Stimulated activated naive B cell treated with anti-CD40 and anti-IgM and Interleukin-4, amounts not matched to agents 10 μg/mL and 1 μg/mL and 100 μg/mL, for 72 hours (primary cell): Measurements from ENCODE around the gene NFX1.
A peak's percentile ranks its signal among the peaks of the same experiment; 100 is the strongest.

ENCODE experiments used
- ATAC-seq, 2 donors: fragments of 150-1000 bp; cut with Tn5 transposase; replicated peaks; 2 replicates each; pipeline ENCODE4 v1.10.0; 2021; ENCODE audit warnings: moderate library complexity in 1 of 2
- DNase-seq: peaks from one replicate; pipeline ENCODE4 v3.0.0; 2021
- H3K27ac Mint-ChIP-seq: one replicate; pipeline ENCODE4 v1.8.0; 2022; ENCODE audit warnings: mild to moderate bottlenecking, mixed read lengths
- H3K27me3 Mint-ChIP-seq, 2 donors: one replicate each; pipeline ENCODE4 v1.8.0; 2022; ENCODE audit warnings: mixed read lengths in 2 of 2
- H3K36me3 Mint-ChIP-seq, 2 donors: one replicate each; pipeline ENCODE4 v1.8.0; 2022; ENCODE audit warnings: mixed read lengths in 2 of 2, mild to moderate bottlenecking in 1 of 2
- H3K4me1 Mint-ChIP-seq, 2 donors: one replicate each; pipeline ENCODE4 v1.8.0; 2022; ENCODE audit warnings: mixed read lengths in 2 of 2, mild to moderate bottlenecking in 1 of 2
- H3K4me3 Mint-ChIP-seq, 2 donors: one replicate each; pipeline ENCODE4 v1.8.0; 2022; ENCODE audit warnings: mild to moderate bottlenecking in 2 of 2, mixed read lengths in 2 of 2, moderate library complexity in 1 of 2
- H3K9me3 Mint-ChIP-seq, 2 donors: one replicate each; pipeline ENCODE4 v1.8.0; 2022; ENCODE audit warnings: mixed read lengths in 2 of 2, mild to moderate bottlenecking in 1 of 2

NFX1 gene

DNA sequence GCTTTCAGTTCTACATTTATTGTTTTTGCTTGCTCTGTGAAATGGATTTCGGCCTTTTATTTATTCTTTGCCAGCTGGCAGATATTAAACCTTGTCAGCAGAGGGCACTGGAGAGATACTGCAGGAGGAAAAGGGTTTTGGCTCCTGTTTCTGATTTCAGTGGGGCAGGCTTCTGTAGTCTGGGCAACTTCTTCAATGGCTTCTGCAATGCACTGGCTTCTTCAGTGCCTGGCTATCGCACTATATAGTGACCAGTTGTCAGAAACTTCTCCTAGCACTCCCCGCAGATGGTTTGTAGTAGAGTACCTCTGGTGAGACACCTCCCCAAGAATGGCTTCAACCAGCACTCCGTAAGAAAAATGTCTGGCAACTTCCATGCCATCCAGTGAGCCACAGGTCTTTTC lies 3.2 kb upstream of the NFX1 start:
- ATAC-seq (no peak), DNase-seq (peak; percentile 35)
- Mint-ChIP-seq H3K36me3 (peaks cover 22 to 32% of the 10 kb centered on the region in 2 donors), H3K9me3 (no peaks in the 10 kb centered on the region), H3K27ac (no peak overlapping the region), H3K27me3 (no peaks in the 10 kb centered on the region), H3K4me1 (peaks cover 5 to 29% of the 10 kb centered on the region in 2 donors), H3K4me3 (no peak overlapping the region)

DNA sequence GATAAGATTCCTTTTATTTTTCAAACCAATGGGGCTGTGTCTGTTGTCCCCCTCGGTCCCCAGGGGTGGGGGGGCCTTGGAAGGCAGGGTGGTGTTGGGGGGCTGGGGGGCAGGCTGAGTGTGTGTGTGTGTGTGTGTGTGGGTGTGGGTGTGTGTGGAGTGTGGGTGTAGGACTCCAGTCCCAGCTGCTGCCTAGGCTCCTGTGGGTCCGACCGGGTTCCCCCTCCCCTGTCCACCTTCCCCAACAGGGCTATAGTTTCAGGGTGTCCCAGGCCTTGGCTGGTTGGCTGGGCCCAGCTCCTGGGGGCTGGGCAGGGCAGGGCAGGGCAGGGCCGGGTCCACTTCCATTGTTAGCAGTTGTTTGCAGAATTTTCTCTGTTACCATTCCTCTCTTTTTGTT lies 2.1 kb upstream of the NFX1 start:
- ATAC-seq = no peak
- H3K4me3 Mint-ChIP-seq = no peak overlapping the region
- H3K27me3 Mint-ChIP-seq = no peaks in the 10 kb centered on the region
- no peak for DNase-seq
- no peaks in the 10 kb centered on the region for H3K9me3 Mint-ChIP-seq
- H3K36me3 Mint-ChIP-seq = peaks cover 22 to 30% of the 10 kb centered on the region in 2 donors
- H3K27ac Mint-ChIP-seq = peak overlapping the region; percentile 100
- peaks cover 16 to 34% of the 10 kb centered on the region in 2 donors for H3K4me1 Mint-ChIP-seq

DNA sequence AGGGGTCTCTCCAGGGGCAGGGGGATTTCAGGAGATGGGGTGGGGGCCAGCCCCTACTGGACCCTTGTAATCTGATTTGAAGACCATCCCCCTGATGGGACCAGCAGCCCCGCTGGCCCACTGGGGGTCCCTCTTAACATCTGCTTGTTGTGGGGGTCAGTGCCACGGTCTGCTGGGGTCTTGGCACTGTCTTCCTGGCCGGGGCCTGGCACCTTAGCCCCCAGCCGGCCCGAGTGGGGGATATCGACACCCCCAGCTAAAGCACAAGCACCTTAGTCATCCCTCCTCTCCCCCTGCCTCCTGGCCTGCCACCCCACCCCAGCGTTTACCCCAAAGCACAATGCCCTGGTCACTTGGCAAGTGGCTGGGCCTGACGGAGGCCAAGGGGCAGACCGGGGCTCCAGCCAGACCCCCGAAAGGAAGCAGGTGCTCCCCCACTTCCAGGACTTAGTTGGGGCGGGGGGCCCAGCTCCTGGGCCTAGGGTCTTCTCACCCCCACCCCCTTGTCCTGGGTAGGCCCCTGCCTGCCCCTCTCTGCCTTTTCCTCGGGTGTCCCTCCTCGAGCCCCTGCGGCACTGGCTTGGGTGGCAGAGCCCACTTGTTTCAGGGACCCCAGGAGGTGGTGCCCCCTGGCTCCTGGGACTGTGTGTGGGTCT lies 1.4 kb upstream of the NFX1 start:
- H3K4me1 Mint-ChIP-seq = peaks cover 17 to 39% of the 10 kb centered on the region in 2 donors
- peak overlapping the region; percentile 98 to 99 for H3K4me3 Mint-ChIP-seq
- ATAC-seq = no peak
- peaks cover 24 to 32% of the 10 kb centered on the region in 2 donors for H3K36me3 Mint-ChIP-seq
- H3K27ac Mint-ChIP-seq = peak overlapping the region; percentile 100
- peak; percentile 4 for DNase-seq
- H3K9me3 Mint-ChIP-seq = no peaks in the 10 kb centered on the region
- H3K27me3 Mint-ChIP-seq = no peaks in the 10 kb centered on the region

DNA sequence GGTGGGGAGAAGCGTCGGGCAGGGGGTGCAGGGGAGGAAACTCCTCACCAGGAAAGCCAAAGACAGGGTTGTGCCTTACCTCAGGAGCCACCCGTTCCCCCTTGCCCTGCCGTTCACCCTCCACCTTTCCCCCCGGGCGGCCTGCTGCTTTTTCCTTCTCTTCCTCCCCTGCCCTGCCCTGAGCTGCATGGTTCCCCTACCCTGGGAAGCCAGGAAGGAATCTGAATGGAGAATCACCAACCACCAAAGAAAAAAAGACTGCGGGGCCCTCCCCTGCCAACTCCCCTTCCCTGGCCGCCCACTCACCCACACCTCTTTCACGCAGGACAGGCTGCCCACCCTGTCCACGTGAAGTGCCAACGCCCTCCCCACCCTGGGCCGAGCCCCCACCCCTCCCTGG lies 820 bp upstream of the NFX1 start:
- DNase-seq = peak; percentile 36
- Mint-ChIP-seq H3K27me3 (no peaks in the 10 kb centered on the region), H3K36me3 (peaks cover 28 to 37% of the 10 kb centered on the region in 2 donors), H3K4me3 (peak overlapping the region; percentile 98 to 99), H3K9me3 (no peaks in the 10 kb centered on the region), H3K4me1 (peaks cover 19 to 43% of the 10 kb centered on the region in 2 donors), H3K27ac (peak overlapping the region; percentile 100)
- peak; percentile 8 to 12 for ATAC-seq

DNA sequence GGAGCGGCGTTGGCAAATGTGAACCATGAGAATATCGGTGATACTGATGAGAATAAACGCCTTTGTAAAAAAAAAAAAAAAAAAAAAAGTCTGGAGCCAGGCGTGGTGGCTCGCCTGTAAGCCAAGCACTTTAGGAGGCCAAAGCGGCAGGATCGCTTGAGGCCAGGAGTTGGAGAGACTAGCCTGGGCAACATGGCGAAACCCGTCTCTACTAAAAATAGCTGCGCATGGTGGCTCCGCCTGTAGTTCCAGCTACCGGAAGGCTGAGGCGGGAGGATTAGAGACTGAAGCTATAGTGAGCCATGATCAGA lies 425 bp upstream of the NFX1 start:
- no peaks in the 10 kb centered on the region for H3K9me3 Mint-ChIP-seq
- no peaks in the 10 kb centered on the region for H3K27me3 Mint-ChIP-seq
- peak overlapping the region; percentile 100 for H3K27ac Mint-ChIP-seq
- no peak for DNase-seq
- no peak for ATAC-seq
- peaks cover 22 to 47% of the 10 kb centered on the region in 2 donors for H3K4me1 Mint-ChIP-seq
- peaks cover 30 to 39% of the 10 kb centered on the region in 2 donors for H3K36me3 Mint-ChIP-seq
- peak overlapping the region; percentile 98 to 99 for H3K4me3 Mint-ChIP-seq

DNA sequence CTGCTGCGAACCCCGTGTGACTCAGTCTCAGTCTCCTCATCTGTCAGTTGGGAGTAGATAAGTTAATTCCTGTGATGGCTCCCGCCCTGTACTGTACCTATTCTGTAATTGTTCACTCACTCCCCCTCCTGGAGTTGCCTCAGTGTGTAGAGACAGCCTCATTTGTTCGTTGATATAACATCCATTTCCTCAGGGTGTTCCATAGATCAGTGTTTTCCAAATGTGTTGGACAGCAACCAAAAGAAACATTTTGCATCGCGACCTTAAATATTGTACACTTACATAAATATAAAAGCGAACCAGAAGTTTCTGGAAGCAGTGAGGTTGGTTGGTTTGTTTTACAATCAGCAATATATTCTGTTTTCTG lies 698 bp downstream of the NFX1 start:
- Mint-ChIP-seq H3K4me3 (peak overlapping the region; percentile 98 to 99), H3K27ac (peak overlapping the region; percentile 100), H3K4me1 (peaks cover 28 to 57% of the 10 kb centered on the region in 2 donors), H3K27me3 (no peaks in the 10 kb centered on the region), H3K36me3 (peaks cover 33 to 44% of the 10 kb centered on the region in 2 donors), H3K9me3 (no peaks in the 10 kb centered on the region)
- DNase-seq (no peak), ATAC-seq (no peak)

DNA sequence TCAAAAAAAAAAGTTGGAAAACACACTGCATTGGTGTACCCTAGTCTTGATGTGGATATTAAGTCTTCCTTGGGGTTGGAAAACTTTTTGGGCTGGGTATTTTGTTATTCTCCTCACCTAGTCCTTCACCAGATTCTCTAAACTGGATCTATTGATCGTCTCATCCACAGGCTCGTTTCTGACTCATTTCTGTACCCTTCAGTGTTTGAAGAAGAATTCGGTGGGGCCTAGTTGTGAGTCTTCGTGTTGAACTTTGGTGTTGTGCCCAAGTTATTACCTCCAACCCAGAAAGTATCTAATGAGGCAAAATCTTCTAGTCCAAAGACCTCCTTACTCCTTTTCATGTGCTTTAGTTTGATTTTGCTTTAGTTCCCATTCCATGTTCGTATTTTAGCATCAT lies 1.6 kb downstream of the NFX1 start:
- ATAC-seq = no peak
- Mint-ChIP-seq H3K4me3 (peak overlapping the region; percentile 75 to 99), H3K36me3 (peaks cover 38 to 51% of the 10 kb centered on the region in 2 donors), H3K9me3 (no peaks in the 10 kb centered on the region), H3K27ac (peak overlapping the region; percentile 100), H3K4me1 (peaks cover 35 to 66% of the 10 kb centered on the region in 2 donors), H3K27me3 (no peaks in the 10 kb centered on the region)
- no peak for DNase-seq

DNA sequence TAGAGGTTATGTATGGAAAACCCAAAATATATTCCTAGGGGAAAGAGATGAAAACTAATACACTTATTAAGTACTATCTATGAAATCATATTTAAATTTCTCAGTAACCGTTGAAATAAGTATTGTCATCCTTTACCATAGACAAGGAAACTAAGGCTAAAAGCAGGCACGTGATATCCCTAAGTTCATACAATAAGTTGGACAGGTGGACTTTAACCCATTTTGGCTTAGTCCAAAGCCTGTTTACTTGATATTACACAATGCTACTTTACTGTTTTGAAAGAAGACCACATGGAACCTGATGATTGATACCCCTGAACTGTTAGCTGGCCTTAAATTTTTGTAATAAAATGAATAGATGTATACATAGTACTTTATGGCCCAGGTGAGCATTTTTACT lies 3.5 kb downstream of the NFX1 start:
- no peaks in the 10 kb centered on the region for H3K9me3 Mint-ChIP-seq
- DNase-seq = no peak
- no peak overlapping the region for H3K4me3 Mint-ChIP-seq
- no peak for ATAC-seq
- no peak overlapping the region for H3K27ac Mint-ChIP-seq
- no peaks in the 10 kb centered on the region for H3K27me3 Mint-ChIP-seq
- H3K36me3 Mint-ChIP-seq = peaks cover 51 to 70% of the 10 kb centered on the region in 2 donors
- peaks cover 52 to 79% of the 10 kb centered on the region in 2 donors for H3K4me1 Mint-ChIP-seq

DNA sequence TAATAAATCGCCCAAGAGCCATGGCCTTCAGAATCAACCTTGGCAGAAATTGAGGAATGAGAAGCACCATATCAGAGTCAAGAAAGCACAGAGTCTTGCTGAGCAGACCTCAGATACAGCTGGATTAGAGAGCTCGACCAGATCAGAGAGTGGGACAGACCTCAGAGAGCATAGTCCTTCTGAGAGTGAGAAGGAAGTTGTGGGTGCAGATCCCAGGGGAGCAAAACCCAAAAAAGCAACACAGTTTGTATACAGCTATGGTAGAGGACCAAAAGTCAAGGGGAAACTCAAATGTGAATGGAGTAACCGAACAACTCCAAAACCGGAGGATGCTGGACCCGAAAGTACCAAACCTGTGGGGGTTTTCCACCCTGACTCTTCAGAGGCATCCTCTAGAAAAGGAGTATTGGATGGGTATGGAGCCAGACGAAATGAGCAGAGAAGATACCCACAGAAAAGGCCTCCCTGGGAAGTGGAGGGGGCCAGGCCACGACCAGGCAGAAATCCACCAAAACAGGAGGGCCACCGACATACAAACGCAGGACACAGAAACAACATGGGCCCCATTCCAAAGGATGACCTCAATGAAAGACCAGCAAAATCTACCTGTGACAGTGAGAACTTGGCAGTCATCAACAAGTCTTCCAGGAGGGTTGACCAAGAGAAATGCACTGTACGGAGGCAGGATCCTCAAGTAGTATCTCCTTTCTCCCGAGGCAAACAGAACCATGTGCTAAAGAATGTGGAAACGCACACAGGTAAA lies 4.5 kb downstream of the NFX1 start:
- peak overlapping the region; percentile 60 to 76 for H3K4me3 Mint-ChIP-seq
- H3K9me3 Mint-ChIP-seq = no peaks in the 10 kb centered on the region
- ATAC-seq = no peak

DNA sequence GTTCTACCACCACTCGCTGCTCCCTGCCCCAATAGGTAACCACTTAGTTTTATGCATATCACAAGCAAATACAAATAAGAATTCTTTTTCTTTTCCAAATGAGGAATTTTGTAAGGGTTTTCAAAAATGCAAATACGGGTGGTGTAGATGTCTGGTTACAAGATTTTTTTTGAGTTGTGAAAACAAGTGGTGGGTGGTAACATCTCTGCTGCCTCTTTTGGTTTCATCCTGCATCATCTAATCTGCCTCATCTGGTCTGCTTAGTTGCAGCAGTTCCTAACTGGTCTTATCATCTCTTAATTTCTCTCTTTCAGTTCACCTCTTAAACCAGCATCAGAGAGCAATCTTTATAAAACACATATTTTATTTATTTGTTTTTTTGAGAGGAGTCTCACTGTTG lies 5.3 kb downstream of the NFX1 start:
- Mint-ChIP-seq H3K36me3 (peaks cover 51 to 73% of the 10 kb centered on the region in 2 donors), H3K27me3 (no peaks in the 10 kb centered on the region), H3K9me3 (no peaks in the 10 kb centered on the region), H3K27ac (no peak overlapping the region), H3K4me1 (peaks cover 54 to 83% of the 10 kb centered on the region in 2 donors), H3K4me3 (peak overlapping the region; percentile 36 to 62)
- peak; percentile 28 to 29 for ATAC-seq
- no peak for DNase-seq

More for the DNA sequence above, 4.5 kb downstream of the NFX1 start:
- Mint-ChIP-seq H3K27me3 (no peaks in the 10 kb centered on the region), H3K4me1 (peaks cover 54 to 83% of the 10 kb centered on the region in 2 donors), H3K27ac (peak overlapping the region; percentile 90), H3K36me3 (peaks cover 56 to 78% of the 10 kb centered on the region in 2 donors)
- DNase-seq = peak; percentile 27

DNA sequence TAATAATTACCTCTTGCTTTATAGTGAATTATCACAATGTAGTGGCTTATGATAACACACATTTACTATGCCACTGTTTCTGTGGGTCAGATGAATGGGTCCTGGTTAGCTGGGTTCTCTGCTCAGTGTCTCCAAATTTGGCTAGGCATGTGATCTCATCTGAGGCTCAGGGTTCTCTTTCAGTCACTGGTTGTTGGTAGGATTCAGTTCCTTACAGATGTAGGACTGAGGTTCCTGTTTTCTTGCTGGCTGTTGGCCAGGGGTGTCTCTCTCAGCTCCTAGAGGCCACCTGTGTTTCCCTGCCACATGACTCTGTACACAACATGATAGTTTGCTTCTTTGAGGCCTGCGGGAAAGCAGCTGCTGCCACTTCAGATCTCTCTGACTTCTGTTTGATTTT lies 7.1 kb downstream of the NFX1 start:
- peak; percentile 68 for DNase-seq
- H3K4me1 Mint-ChIP-seq = peaks cover 49 to 66% of the 10 kb centered on the region in 2 donors
- H3K27me3 Mint-ChIP-seq = no peaks in the 10 kb centered on the region
- H3K36me3 Mint-ChIP-seq = peaks cover 48 to 65% of the 10 kb centered on the region in 2 donors
- peak; percentile 97 to 98 for ATAC-seq
- peak overlapping the region; percentile 58 to 60 for H3K4me3 Mint-ChIP-seq
- H3K9me3 Mint-ChIP-seq = no peaks in the 10 kb centered on the region
- H3K27ac Mint-ChIP-seq = peak overlapping the region; percentile 83

DNA sequence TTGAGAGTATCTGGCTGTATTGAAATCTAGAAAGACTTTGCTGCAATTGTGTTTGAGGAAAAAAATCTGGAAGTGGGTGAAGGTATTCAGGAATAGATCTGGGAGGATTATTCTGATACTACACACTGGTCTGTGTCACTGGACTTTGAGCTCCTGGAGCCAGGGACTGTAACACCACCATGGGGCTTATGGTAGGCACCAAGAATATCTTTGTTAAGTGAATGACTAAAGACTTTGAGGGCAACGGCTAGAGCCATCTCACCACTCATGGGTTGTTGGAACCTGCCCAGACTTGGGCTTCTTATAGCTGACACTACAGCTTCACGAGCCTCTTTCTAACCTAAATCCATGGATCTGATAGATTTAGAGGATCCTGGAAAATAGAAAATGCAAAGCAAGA lies 10.2 kb downstream of the NFX1 start:
- Mint-ChIP-seq H3K4me1 (peaks cover 33 to 40% of the 10 kb centered on the region in 2 donors), H3K4me3 (no peak overlapping the region), H3K27ac (no peak overlapping the region)

DNA sequence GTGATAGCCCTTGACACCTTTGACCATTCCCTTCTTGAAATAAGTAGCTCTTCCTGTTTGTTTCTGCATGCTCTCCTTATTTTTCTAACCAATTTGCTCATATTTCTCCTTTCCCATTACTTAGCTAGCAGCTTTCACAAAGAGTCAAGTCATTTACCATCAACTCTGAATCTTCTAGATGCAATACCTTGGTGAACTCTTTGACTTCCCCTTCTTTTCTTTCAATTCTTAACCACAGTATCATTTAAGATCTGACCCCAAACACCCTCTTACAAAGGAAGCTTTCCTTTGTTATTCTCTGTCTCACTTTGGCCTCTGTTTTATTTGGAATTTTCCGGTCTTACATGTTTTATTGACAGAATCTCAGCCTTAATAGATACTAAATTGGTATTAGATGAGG lies 14.0 kb downstream of the NFX1 start:
- DNase-seq (no peak), ATAC-seq (peak; percentile 56 to 78)
- no peaks in the 10 kb centered on the region for H3K9me3 Mint-ChIP-seq
- H3K4me3 Mint-ChIP-seq = no peak overlapping the region
- peaks cover 1 to 6% of the 10 kb centered on the region in 2 donors for H3K4me1 Mint-ChIP-seq
- H3K27ac Mint-ChIP-seq = no peak overlapping the region
- H3K27me3 Mint-ChIP-seq = no peaks in the 10 kb centered on the region
- peaks cover 20 to 31% of the 10 kb centered on the region in 2 donors for H3K36me3 Mint-ChIP-seq

More for the DNA sequence above, 10.2 kb downstream of the NFX1 start:
- Mint-ChIP-seq H3K27me3 (no peaks in the 10 kb centered on the region), H3K9me3 (no peaks in the 10 kb centered on the region), H3K36me3 (peaks cover 32 to 52% of the 10 kb centered on the region in 2 donors)
- ATAC-seq (no peak), DNase-seq (no peak)

DNA sequence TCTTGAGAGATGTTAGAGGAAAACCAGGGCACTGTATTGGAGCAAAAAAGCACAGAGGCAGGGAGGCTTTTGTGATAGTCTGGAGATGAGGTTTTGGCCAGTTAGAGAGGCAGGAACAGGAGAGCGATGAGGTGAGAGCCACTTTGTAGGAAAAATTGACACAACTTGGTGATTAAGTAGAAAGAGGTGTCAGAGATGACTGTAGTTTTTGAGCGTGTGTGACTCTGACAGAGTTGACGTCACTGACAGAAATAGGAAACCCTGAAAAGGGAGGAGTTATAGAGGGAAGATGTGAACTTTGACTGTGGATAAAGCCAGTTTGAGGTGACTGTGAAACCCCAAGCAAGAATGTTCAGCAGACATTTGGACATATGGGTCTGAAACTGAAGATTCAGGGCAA lies 15.7 kb downstream of the NFX1 start:
- Mint-ChIP-seq H3K27ac (no peak overlapping the region), H3K4me1 (peaks cover 5 to 6% of the 10 kb centered on the region in 2 donors), H3K9me3 (no peaks in the 10 kb centered on the region), H3K36me3 (peaks cover 22 to 35% of the 10 kb centered on the region in 2 donors), H3K27me3 (no peaks in the 10 kb centered on the region), H3K4me3 (no peak overlapping the region)
- ATAC-seq (no peak), DNase-seq (no peak)

DNA sequence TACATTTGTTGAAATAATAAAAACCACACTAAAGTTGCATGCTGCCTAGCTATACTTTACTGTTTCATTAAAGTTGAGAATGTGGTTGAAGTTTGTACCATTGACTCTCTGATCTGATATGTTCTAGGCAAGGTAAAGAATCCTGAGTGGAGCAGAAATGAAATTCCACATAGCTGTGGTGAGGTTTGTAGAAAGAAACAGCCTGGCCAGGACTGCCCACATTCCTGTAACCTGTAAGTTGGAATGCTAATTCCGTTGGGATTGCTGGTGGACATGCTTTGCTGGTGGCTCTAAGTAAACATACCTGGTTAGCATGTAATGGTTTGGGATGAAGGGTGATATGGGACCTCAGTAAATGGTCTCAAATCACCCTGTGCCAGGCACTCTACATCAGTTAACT lies 16.8 kb downstream of the NFX1 start:
- Mint-ChIP-seq H3K27me3 (no peaks in the 10 kb centered on the region), H3K9me3 (no peaks in the 10 kb centered on the region), H3K36me3 (peaks cover 24 to 40% of the 10 kb centered on the region in 2 donors), H3K27ac (no peak overlapping the region), H3K4me3 (no peak overlapping the region), H3K4me1 (peaks cover 5% of the 10 kb centered on the region in 2 donors)
- DNase-seq (no peak), ATAC-seq (no peak)
